Mucosa of gallbladder (tissue), 1 donor: ENCODE measurements around the gene NFATC1. TPM values are rescaled to one million over a fixed set of nuclear protein-coding genes. Genes with fewer than 3 reads are reported as not detected.
A peak's percentile ranks its signal among the peaks of the same experiment; 100 is the strongest.

Experiments
- DNase-seq: peaks from one replicate; pipeline ENCODE4 v3.0.0-alpha.2; 2020; ENCODE audit warnings: low spot score
- total RNA-seq: library from RNA; stranded (reverse); gene quantifications from one replicate; pipeline ENCODE4 v1.2.1, GENCODE V29; 2021
- donor health status: DM: no; HTN: no; CAD: no.

Gene NFATC1
- total RNA-seq, 1 donor from 2014 or later: 7.4 TPM

DNA sequence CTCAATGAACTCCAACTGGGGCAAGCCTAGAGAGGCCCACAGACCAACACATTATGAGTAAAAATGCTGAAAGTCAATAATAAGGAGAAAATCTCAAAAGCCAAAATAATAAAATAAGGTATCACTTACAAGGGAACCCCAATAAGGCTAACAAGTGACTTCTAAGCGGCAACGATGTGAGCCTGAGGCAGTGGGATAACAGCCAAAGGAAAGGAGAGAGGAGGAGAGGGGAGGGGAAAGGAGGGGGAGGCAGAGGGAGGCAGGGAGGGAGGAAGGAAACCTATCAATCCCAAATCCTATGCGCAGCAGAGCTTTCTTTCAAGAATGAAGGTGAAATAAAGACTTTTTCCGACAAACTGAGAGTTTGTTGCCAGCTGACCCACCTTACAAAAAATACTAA lies 6.0 kb upstream of the NFATC1 start:
- no peak for DNase-seq

DNA sequence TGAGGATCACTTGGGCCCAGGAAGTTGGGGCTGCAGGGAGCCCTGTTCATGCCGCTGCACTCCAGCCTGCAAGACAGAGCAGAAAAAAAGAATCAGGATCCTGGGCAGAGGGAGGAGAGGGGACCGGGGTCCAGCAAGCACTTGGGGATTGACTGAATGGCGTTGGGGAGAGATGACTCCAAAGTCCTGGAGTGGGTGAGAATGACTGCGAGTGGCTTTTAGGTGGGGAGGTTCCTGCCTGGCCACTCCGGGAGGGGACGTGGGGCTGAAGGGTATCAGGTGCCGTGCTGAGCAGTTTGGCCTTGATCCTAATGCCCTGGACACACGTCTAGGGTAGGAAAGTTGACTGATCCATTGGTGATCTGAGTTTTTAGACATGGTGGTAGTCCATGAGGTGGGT lies 3.5 kb upstream of the NFATC1 start:
- DNase-seq: no peak

DNA sequence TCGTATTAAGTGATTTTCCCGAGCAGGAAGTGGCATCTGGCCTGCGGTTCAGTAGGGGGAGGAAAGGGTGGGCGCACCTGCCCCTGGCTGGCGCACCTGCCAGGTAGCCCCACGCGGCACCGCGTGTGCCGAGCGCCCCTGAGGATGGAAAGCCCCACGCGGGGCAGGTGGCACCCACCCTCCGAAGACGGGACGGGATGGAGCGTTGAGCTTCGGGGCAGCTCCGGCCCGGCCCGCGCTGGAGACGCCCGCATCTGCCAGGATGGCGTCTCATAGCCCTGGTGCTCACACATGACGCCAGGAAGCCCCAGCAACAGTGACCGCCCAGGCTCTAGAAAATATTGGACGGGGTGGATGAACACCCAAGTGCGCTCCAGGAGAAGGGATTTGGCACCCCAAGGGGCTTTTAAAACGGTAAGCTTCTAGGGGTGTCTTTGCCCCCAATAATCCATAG lies 2.5 kb upstream of the NFATC1 start:
- DNase-seq: no peak

DNA sequence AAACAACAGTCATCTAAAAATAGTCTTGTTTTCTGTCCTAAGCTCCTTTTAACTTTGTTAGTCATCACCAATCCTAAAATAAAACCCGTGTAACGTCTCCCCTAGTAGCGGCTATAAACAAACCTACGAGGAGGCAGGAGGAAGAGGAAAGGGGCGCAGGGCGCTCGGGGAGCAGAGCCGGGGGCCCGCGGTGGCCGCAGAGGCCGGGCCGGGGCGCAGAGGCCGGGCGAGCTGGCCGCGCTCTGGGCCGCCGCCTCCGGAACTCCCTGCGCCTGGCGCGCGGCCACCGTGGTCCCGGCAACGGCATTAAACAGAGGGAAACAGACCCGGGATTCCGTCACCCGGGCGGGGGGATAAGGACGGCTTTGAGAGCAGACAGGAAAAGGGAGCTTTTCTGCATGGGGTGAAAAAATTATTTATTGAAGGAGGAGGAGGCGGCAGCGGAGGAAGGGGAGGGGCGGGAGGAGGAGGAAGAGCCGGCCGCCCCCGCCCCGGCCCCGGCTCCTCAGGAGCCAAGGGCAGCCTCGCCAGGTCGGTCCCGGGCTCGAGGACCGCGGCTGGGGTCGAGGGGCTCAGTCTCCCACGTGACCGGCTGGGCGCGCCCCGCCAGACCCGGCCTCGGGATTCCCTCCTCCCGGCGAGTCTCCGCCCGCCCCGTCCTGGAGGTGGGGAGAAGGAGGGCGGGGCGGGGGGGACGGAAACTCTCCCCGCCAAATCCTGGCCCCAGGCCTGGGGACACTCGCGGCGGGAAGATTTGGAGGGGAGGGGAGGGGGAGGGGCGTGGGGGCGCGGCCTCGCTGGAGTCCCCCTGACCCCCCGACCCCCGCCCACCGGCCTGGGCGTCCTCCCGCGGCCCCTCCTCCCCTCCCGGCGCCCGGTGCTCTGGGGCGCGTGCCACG lies 1.8 kb upstream of the NFATC1 start:
- DNase-seq: peak; percentile 81

DNA sequence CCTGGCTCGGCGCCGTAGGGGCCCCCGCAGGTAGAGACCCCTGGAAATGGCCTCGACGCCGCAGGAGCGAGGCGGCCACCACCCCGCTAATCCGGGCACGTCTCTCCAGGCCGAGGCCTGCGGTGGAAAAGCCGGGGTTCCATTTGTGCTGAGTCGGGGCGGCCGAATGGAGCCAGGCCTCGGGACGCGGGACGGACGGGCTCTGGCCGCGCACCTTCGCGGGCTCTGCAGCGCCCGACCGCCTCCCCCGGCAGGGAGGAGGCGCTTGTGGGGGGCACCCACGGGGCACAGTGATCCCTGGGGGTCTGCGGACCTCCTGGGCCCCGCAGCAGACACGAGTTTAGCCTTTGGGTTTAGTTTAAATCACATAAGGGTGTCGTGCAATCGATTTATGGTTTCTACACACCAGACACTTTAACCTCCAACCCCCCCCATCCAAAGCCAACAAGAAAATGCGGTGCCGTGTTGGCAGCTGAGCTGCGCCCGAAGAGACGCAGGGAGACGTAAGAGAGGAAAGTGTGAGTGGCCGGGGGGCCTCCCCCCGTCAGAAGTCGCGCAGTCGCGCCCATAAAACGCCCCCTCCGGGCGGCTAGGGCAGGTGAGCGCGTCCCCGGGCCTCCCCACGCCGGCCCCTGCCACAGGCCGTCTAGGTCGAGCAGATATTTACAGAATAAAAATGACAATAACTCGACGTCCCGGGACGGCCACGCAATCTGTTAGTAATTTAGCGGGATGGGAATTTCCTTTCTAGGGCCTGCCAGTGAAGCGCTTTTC lies 1.0 kb upstream of the NFATC1 start:
- DNase-seq: no peak

DNA sequence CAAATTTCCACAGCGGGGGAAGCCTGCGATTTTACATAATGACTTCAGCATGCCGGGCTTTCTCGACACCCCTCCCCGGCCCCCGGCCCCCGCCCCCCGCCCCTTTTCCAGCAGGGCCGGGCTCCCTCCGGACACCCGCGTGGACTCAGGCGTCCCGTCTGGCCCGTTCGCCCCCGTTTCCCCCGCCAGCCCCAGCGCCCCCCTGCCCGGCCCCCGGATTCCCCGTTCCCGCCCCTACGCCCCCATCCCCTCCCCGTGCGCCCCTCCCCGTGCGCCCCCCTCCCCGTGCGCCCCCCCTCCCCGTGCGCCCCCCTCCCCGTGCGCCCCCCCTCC lies 456 bp upstream of the NFATC1 start:
- DNase-seq: no peak

DNA sequence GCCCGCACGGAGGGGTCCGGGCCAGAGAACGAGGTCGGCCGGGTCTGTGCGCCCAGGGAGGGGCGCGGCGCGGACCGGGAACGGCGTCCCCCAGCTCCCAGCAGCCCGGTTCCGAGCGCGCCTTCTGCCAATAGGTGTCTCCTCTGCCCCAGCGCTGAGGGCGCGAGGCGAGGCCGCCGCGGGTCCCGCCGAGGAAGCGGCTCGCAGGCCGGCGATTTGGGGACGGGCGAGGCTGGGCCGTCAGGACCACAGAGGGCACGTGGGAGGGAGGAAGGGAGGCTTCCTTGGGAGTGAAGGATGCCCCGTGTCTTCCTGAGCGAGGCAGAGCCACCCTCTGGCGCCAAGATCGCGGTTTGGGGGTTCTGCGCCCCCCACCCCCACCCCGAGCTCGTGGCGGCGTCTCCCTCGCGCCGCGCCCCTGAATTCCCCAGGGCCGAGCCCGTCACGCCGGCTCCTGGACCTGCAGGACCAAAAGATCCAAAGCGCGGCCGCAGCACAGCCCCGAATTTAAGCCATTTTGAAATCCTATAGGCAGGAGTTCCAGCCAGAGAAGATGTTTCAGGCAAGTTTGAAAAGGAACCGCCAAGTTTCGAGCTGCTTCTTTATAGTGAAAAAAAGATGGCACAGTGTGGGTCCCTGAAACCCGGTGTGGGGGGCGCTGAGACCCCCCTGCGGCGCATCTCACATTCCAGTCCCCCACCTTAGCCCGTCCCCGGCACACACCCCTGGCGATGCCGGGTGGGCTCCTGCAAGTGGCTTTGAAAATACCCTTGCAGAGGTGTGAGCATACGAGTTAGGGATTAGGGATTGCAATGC lies 909 bp downstream of the NFATC1 start:
- no peak for DNase-seq

DNA sequence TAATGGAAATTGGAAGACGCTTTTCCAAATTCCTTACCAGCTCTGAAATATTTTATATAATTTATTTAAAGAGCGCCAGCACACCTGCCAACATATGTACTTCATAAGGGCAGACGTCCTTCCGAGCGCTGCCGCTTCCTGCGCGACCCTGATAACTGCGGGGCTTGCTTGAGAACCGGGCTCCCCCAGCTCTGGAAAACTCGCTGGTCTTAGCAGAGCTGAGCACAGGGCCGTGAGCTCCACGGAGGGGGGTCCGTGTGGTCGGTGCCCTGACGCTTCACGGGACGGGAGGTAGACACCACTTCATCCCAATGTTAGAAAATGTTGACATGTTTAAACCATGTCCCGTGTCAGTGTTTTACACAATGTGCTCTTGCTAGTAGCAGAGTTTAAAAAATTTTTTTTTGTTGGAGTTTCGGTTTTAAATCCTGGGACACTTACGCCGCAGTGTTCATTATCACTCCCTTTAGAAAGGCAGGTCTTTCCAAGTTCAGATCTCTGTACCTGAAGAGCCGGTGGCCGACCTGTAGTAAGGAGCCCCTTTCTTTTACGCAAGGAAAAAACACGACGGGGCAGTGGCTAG lies 1.6 kb downstream of the NFATC1 start:
- DNase-seq: no peak

DNA sequence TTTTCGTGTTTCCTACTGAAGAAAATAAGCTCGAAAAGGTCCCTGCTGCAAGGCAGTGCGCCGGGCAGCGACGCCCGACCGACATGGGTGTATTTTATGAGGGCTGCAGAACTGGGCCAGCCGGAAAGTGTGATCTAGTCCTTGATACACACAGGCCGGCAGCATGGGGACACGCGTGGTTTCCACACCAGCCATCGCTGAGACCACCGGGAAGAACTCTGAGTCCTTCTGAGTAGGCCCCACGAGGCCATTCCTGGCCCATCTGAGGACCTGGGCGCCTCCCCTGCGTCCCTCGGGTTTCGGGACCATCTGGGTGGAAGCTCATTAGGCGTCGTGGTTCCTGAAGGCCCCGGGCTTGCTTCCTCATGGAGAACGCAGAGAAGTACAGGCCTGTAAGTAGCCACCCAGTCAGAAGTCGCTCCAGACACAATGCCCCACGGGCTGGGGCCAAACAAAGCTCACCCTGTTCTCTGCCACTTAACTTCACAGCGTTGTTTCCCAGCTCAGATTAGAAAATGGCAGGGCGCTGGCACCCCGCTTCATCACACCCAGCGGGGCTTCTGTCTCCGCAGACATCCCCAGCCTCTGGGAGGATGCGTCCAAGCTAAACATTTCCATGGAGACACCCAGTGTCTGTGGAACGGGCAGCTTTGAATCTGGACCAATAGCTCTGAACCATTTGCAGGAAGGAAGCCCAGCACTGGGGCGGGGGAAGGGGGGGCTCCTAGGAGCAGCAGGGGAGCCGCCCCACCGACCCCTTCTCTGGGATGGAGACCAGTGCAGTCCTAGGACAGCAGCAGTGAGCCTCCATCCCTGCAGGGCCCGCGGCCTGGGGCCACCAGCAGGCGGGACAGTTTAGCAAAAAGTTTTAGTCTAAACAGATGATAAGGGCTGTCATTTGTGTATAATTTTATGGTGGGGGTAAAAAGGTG lies 2.4 kb downstream of the NFATC1 start:
- DNase-seq: no peak

DNA sequence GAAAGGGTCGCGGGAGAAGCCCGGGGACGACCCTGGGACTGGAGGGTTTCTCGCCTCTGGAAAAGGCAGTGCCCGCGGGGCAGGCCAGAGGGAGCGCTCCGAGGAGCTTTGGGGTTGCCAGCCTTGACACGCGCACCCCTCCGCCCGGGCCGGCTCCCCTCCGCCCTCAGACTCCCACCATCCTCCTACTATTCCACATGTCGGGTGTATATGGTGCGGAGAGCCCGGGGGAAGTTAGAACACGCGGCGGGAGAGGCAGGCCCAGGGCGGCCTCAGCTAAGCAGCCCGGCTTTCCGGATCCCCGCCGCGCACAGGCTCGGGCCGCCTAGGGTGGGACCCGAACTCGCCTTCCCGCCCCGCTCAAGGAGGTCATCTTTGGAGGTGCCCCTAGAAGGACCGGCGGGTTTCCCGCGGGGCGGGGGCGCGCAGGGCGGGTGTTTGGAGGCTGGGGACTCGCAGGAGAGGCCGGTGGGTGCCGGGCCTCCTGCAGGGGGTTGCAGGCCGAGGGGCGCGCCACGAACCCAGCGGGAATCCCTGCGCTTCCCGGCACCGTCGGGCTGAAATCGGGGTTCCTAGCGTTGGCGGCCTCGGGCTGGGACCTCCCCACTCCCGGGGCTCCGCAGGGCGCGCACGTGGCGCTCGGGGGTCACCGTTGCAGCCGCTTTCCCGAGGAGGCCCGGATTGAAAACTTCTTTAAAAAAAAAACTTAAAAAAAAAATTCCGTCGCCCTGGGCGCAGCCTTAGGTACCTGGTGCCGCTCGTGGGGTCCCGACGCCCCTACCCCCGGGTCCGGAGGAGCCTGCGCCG lies 3.7 kb downstream of the NFATC1 start:
- no peak for DNase-seq

DNA sequence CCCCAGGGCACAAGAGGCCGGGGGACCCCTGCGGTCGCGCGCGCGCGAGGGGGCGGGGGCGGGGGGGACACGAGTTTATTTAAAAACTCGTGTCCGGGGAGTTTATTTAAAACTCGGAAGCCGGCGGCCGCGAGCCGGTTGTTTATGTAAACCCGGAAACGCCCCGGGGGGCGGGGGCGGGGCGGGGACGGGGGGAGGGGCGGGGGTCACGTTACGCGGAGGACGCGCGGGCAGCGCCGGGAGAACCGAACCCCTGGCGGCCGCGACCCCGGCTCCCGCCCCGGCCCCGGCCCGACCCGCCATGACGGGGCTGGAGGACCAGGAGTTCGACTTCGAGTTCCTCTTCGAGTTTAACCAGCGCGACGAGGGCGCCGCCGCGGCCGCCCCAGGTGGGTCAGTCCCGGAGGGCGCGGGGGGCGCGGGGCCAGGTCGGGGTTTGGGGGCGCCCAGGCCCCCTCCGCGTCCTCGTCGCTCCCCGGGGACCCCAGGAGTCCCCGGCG lies 4.4 kb downstream of the NFATC1 start:
- DNase-seq: peak; percentile 48

DNA sequence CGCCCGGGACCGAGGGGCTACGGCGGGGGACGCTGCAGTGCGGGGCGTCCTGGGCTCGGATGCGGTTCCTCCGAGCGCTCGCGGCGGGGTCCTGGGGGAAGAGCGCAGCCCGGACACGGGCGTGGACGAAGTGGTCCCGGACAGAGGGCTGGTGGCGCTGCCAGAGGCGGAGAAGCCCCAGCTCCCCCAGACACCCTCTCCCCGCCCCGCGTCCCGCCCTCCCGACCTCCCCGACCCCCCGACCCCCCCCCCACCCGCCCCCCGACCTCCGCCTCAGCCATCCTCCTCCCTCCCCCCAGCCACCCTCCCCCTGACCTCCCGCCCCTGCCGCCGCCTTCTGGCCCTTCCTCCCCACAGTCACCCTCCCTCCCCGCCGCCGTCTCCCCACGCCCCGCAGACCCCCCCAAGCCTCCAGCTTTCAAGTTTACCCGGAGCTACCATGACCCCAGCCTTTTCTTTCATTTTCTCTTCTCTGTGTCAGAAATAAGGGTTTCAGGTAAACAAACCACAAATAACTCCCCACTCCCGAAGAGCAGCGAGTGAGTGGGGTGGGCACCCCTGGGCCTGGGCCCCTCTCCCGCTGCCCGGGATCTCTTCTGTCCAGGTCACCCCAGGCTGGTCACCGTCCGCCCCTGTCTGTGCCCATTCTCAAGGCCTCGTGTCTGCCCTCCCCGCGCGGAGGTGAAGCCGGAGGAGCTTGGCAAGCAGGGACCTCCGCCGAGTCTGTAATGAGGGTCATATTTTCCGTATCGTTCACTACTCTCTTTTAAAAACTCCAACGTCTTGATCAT lies 5.1 kb downstream of the NFATC1 start:
- DNase-seq: no peak

DNA sequence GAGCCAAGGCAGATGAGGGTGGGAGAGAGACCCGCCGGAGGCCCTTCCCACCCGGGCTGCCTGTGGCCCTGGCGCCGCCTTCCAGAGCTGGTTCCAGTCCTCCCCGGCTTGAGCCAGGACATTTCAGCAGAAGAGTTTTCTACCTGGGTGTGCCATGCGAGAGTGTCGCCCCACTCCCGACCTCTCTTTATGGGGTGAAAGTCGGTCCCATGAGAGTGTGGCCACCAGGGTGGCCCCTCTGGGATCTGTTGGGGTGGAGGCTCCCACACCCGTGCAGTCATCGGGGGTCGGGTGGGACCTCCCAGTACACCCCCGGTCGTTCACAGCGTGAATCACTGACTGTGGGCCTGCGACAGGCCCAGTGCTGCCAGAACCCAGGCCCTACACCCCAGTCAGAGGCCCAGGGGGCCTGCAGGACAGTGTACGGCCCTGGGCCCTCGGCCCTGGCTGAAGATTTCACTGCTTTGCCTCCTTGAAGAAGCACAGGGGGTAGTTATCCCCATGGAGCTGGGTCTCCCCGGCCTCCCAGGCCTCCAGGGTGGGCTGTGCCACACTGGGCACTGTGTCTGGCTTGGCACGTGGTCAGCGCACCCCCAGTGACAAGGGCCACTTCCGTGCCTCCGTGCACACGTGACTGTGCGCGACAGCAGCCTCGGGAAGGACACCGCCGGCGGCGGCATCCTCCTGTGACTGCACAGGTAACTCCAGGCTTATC lies 5.9 kb downstream of the NFATC1 start:
- no peak for DNase-seq

DNA sequence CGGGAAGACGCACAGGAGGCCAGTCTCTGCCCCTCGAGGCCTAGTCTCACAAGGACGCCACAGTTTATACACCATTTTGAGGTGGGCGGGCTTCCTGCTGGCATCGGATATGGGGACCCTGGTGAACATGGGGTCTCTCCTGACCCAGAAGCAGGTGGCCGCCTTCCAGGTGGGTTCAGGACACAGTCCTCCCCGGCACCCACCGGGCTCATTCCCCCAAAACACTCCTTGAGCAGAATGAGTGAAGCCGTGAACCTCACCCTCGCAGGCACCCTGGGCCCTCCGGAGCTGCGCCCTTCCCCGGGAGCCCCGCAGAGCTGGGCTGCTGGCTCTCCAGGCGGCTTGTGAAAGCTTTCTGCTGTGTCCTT lies 6.5 kb downstream of the NFATC1 start:
- DNase-seq: no peak

DNA sequence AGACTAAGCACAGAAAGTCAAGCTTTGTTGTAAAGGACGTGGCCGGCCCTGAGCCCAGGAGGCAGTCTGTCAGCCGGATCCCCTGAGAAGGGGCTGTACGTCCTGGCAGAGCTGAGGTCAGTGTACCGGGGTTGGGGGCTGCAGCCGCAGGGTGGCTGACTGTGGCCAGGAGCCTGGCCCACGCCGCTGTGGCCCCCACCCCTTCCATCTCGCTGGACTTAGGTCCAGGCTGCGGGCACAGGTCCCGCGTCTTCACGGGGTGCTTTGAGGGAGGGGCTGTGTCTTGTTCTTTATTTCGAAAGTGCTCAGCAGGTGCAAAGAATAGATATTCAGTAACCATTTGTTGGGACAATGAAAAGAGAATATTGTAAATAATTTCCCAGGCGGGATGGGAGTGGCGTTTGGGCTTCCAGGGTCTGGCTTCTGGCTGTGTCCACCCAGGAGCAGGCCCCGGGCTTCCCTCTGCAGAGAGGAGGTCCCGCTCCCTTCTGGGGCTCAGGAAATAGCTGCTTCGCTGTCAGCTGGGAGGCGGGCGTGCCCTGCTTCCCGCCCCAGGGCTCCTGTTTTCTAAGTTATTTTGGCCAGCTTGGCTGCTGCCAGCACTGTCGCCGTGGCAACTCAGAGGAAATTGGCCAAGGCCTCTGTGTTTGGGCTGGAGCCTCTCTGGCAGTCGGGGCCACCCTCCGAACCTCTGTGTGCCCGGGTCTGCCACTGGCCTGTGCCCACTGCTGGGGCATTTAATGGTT lies 7.4 kb downstream of the NFATC1 start:
- peak; percentile 47 for DNase-seq

DNA sequence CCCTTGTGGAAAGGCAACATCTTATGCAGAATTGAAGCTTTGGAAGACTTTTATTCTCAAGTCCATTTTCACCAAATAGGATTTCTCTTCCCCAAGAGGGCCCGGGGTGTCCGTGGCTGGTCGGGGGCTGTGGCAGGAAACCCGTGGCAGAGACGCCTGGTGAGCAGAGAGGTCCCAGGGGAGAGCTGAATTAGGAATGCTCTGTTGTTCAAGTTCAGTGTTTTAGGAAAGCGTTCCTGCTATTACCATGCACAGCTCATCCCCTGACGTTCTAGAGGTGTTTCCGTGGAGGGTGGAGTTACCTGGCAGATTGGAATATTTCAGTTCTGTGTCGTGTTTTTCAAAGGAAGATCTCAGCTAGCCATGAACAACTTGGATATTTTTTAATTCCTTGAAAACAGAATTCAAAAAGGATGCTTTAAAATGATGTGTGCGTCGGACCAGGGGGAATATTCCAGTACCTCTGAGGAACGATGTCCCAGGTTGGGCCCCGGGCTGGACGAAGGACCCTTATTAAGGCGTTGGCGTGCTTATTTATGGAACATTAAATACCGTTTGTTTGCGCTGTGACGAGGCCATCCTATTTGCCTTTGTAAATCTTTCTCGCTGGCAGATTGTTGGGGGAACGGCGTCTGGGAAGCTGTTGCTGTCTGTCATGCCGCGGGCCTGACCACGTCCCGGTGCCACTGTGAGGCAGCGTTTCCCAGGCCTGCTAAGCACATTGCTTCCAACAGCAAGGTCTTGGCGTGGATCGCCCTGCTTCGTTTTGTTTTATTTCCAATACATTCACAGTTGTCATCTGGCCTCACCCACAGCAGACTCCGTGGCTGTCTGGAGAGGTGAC lies 8.2 kb downstream of the NFATC1 start:
- DNase-seq: no peak

DNA sequence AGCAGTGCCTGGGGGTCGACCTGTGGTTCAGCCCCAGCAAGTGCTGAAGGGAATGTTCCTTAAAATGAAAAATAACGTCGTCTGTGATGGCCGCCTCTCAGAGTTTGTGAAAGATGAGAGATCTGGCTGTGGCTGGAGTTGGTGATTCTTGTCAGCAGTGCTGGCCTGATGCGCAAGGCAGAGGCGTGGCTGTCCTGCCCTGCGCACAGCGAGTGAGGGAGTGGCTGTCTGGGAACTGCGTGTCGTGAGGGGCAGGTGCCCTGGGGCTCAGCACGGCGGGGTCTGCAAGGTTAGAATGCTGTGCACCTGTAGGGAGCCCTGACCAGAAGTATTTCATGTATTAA lies 8.8 kb downstream of the NFATC1 start:
- DNase-seq: no peak
